HEK293T (cell line): Measurements from ENCODE around the gene INPP5E.

ENCODE experiments used
- SP1 ChIP-seq: fragments of 450-650 bp; IDR thresholded peaks from 2 replicates; pipeline ENCODE4 v1.6.1; 2017
- SUZ12 ChIP-seq: fragments of 450-650 bp; IDR thresholded peaks from 2 replicates; pipeline ENCODE4 v1.6.1; 2016; ENCODE audit warnings: mild to moderate bottlenecking

- no peak for TF ChIP-seq SP1
- TF ChIP-seq SUZ12 = no peak
These were observed 41.9 kb upstream of the INPP5E start for GRCh38 chr9:136481558-136481957.
